IPS DF 6.9 (cell line): Measurements from ENCODE around the gene GEMIN7.
"Not testable (repeated sequence)": the region's sequence is repeated elsewhere in the genome, so short reads cannot be mapped to it uniquely, and the experiment has no call there.

Experiments
- DNase-seq: peaks from one replicate; pipeline ENCODE4 v3.0.0-alpha.2; 2013; ENCODE audit warnings: low read depth, low spot score
- H3K27ac ChIP-seq: one replicate; pipeline ENCODE4 v1.5.1; 2013; ENCODE audit warnings: low read length, control low read depth
- H3K27me3 ChIP-seq: 2 replicates; pipeline ENCODE4 v1.6.1; 2013; ENCODE audit warnings: mild to moderate bottlenecking, low read length; ENCODE audit not compliant: control insufficient read depth, insufficient read depth
- H3K36me3 ChIP-seq: 2 replicates; pipeline ENCODE4 v1.6.1; 2013; ENCODE audit warnings: low read length; ENCODE audit not compliant: control insufficient read depth, insufficient read depth
- H3K4me1 ChIP-seq: 2 replicates; pipeline ENCODE4 v1.6.1; 2013; ENCODE audit warnings: low read length; ENCODE audit not compliant: control insufficient read depth, insufficient read depth
- H3K4me3 ChIP-seq: 2 replicates; pipeline ENCODE4 v1.5.1; 2013; ENCODE audit warnings: mild to moderate bottlenecking, low read length
- H3K9me3 ChIP-seq: 2 replicates; pipeline ENCODE4 v1.6.1; 2013; ENCODE audit warnings: low read length, inconsistent platforms; ENCODE audit not compliant: control insufficient read depth, insufficient read depth
- WGBS: extraction: QIAGEN DNeasy Blood & Tissue Kit; methylation state at CpG from one replicate; pipeline ENCODE4 v1.1.7; 2013; ENCODE audit warnings: mixed read lengths, missing lambda C conversion rate; ENCODE audit not compliant: insufficient read length, insufficient coverage; 5-methylcytosine and 5-hydroxymethylcytosine counted together

The GEMIN7 gene

DNA sequence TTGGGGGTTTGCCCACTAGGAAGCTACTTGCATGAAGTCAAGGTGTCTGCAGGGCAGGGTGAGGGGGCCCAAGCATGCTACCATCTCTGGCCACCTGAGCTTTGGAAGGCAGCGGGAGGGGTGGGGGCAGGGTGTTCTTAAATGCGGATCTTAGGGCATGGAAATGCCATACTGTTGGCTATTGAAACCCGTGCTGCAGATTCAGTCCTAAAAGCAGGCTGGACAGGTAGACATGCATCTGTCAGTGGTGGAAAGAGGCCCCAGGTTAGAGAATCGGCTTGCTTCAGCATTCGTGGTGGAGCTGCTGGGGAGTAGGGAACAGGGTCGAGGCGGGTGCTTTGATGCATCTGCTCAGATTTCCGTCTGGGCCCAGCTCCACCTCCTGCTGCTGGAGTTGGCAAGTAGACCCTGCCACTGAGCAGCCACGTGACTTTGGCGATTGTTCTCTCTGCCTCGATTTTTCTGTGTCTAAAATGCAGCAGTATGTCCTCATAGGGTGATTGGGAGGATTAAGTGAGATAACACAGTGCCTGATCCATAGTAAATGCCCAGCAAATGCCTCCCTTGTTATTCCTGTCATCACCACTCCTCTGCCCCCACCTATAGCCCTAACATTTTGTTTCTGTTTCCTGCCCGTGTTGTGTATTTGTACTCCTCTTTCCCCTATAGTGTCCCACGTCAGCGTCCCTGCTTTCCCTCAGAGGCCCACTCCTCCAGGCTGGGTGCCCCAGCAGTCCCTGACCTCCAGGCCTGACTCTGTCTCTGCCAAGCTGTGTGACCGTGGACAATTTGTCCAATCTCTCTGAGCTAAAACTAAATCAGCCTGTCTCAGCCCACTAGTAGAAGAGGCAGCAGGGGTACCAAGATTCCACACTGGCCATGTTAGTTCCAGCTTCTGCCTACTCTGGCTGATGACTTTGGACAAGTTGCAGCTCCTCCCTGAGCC lies 19.7 kb downstream of the GEMIN7 start:
- no peak for DNase-seq
- Histone ChIP-seq H3K9me3 (no peaks in the 10 kb centered on the region), H3K36me3 (no peaks in the 10 kb centered on the region), H3K4me3 (no peak overlapping the region), H3K4me1 (peaks cover 6% of the 10 kb centered on the region), H3K27ac (no peak overlapping the region), H3K27me3 (no peaks in the 10 kb centered on the region)
- no CpG with 5 or more reads among the region's 15 CpGs for WGBS

DNA sequence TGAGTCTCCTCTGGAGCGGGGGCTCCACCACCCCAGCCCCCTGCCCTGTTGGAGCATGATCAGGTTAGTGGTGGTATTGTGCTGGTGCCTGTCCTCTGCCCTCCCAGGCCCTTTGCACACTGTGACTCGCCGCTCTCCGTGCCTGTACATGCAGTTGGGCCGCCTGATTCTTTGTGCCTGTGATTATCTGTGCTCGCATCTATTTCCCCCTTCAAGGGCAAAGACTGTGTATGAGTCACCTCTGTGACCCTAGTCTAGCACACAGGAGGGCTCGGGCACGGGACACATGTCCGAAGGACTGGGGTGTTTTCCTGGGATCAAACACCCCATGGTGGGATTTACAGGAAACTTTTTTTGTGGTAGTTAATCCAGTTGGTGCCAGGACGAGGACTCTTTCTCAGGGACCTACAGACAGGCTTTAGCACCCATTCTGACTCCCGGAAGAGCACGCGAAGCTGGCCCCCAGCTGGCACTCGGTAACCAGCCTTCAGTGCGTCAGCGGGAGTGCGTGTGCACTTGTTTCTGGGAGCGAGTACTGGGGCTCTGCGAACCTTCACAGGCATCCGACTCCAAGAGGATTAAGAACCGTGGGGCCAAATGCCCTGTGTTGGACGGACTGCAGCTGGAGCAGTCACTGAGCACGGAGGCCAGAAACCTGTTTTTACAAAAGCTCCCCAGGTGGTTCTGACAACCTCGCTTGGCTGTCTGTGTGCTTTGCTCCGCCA lies 20.6 kb downstream of the GEMIN7 start:
- Histone ChIP-seq H3K4me1 (peaks cover 6% of the 10 kb centered on the region), H3K9me3 (no peaks in the 10 kb centered on the region), H3K27ac (no peak overlapping the region), H3K4me3 (no peak overlapping the region), H3K36me3 (no peaks in the 10 kb centered on the region), H3K27me3 (no peaks in the 10 kb centered on the region)
- no peak for DNase-seq
- WGBS = no CpG with 5 or more reads among the region's 25 CpGs

DNA sequence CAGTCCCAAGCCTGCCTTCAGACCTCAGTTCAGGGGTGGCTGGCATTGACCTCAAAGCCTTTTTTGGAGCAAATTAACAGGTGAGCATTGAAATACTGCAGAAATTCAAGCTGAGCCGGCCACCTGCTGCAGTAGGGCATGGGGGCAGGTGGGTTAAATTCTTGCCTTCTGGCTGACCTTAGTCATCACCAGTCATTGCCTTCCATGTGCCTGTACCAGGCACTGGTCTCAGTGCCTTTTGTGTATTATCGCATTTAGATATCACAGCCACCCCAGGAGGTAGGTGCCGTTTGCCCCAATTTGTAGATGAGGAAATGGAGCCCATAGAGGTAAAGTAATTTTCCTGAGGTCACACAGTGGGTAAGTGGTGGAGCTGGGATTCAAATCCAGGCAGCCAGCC lies 21.1 kb downstream of the GEMIN7 start:
- Histone ChIP-seq H3K27ac (no peak overlapping the region), H3K36me3 (no peaks in the 10 kb centered on the region), H3K27me3 (no peaks in the 10 kb centered on the region), H3K4me1 (peaks cover 6% of the 10 kb centered on the region), H3K4me3 (no peak overlapping the region), H3K9me3 (no peaks in the 10 kb centered on the region)
- DNase-seq = no peak
- no CpG with 5 or more reads among the region's 3 CpGs for WGBS

DNA sequence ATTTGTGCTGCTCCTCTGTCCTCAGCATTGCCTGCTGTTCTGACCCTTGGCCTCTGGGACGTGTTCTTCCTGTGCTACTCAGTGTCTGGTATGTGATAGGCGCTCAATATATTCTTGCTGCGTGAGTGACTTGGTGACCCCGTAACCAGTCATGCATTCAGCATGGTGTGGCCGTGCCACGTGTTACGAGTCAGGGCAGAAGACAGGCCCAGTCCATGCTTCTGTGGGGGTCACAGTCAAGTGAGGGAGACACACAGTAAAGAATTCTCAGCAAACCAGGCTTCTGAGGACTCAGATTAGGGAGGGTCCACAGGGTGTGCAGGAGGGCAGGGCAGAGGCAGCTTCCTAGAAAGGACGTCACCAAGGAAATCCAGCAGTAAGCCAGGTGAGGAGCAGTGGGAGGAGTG lies 21.8 kb downstream of the GEMIN7 start:
- Histone ChIP-seq H3K27ac (no peak overlapping the region), H3K4me3 (no peak overlapping the region), H3K27me3 (no peaks in the 10 kb centered on the region), H3K4me1 (peaks cover 6% of the 10 kb centered on the region), H3K9me3 (no peaks in the 10 kb centered on the region), H3K36me3 (no peaks in the 10 kb centered on the region)
- no peak for DNase-seq
- no CpG with 5 or more reads among the region's 8 CpGs for WGBS

DNA sequence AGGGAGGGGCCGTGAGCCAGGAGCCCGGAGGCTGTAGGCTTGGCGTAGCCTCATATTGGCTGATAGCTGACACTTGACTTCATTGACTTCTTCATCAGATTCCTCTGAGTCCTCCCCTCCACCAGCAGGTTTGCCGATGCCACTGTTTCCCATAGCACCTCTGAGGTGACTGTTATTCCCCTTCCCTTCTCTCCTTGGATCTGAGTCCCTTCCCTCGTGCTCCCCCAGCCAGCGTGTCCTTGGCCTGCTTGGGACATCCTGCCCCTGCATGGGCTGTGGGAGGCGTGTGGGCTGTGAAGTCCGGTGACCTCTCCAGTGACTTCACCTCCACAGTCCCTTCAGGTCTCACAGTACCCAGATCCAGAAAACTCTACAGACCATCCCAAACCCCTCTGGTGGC lies 22.7 kb downstream of the GEMIN7 start:
- Histone ChIP-seq H3K9me3 (no peaks in the 10 kb centered on the region), H3K27me3 (no peaks in the 10 kb centered on the region), H3K27ac (no peak overlapping the region), H3K36me3 (no peaks in the 10 kb centered on the region), H3K4me3 (no peak overlapping the region), H3K4me1 (peaks cover 6% of the 10 kb centered on the region)
- no peak for DNase-seq
- WGBS = no CpG with 5 or more reads among the region's 8 CpGs

DNA sequence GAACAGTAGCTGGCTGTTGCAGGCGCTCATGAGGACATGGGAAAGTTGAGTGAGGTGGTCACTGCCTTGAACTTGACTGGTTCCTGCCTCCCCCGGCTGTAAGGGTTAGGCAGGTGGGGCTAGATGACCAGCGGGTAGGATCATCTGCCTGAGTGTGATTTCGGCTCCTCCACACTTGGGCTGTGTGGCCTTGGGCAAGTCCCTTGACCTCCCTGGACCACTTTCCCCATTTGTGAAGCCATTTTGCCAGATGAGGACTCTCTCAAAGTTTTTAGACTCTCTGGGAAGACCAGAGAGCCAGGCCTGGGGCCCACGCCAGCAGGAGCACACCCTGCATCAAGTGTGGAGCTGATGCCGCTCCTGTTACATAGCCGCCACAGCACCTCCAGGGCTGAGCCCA lies 23.4 kb downstream of the GEMIN7 start:
- WGBS = no CpG with 5 or more reads among the region's 7 CpGs

DNA sequence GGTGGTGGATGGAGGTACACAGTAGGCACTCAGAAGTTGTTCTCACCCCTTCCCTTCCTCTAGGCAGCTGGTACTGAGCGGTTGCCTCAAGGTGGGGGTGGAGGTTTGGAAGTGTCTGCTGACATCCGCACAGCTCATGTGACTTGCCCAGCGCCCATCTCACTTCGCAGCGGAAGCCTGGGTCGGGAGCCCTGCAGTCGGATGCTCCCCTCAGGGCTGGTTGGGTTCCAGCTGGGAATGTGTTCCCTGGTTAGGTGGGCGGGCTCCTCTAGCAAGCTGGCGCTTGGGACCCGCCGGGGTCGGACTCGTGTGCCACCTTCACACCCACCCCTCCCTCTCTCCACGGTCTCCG lies 24.1 kb downstream of the GEMIN7 start:
- no peaks in the 10 kb centered on the region for H3K27me3 ChIP-seq
- no CpG with 5 or more reads among the region's 15 CpGs for WGBS
- H3K4me1 ChIP-seq = peaks cover 6% of the 10 kb centered on the region
- no peak for DNase-seq
- H3K27ac ChIP-seq = no peak overlapping the region
- H3K9me3 ChIP-seq = no peaks in the 10 kb centered on the region
- no peaks in the 10 kb centered on the region for H3K36me3 ChIP-seq
- no peak overlapping the region for H3K4me3 ChIP-seq

More for the DNA sequence above, 23.4 kb downstream of the GEMIN7 start:
- no peaks in the 10 kb centered on the region for H3K36me3 ChIP-seq
- no peak for DNase-seq
- H3K4me3 ChIP-seq = no peak overlapping the region
- peaks cover 6% of the 10 kb centered on the region for H3K4me1 ChIP-seq
- no peaks in the 10 kb centered on the region for H3K9me3 ChIP-seq
- H3K27ac ChIP-seq = no peak overlapping the region
- H3K27me3 ChIP-seq = no peaks in the 10 kb centered on the region

DNA sequence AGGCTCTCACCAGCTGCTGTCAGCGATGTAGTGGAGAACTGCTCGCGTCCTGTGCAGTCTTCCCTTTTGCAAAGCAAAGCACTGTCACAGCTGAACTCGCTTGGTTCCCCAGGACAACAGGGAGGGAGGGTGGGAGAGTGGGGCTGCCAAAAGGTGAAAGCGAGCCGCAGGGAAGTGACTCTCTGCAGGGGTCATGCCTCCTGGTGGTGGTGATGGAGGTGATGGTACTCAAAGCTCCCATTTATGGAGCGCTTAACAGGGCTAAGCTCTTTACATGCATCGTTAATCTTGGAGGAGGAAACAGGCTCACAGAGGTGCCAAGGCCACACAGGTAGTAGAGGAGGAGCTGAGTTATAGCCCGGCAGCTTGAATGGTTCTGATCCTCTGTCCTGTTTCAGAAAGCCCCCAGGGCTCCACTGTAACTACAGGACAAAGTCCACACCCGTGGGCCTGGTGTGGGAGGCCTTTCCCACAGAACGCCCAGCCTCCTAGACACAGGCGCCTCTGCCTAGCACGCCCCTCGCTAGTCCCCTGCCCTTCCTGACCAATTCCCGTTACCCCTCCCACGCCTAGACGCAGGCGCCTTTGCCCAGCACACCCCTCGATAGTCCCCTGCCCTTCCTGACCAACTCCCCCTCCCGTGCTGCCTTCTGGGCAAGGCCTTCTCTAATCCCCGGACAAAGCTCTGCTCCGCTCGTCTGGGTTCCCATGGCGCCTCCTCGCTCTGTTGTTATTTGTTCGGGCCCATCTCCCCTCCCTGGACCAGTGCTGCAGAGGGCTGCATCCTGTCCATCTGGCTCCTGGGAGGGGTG lies 24.7 kb downstream of the GEMIN7 start:
- Histone ChIP-seq H3K36me3 (no peaks in the 10 kb centered on the region), H3K27me3 (no peaks in the 10 kb centered on the region), H3K9me3 (no peaks in the 10 kb centered on the region), H3K4me1 (peaks cover 5% of the 10 kb centered on the region), H3K27ac (no peak overlapping the region), H3K4me3 (no peak overlapping the region)
- WGBS = no CpG with 5 or more reads among the region's 26 CpGs
- no peak for DNase-seq

DNA sequence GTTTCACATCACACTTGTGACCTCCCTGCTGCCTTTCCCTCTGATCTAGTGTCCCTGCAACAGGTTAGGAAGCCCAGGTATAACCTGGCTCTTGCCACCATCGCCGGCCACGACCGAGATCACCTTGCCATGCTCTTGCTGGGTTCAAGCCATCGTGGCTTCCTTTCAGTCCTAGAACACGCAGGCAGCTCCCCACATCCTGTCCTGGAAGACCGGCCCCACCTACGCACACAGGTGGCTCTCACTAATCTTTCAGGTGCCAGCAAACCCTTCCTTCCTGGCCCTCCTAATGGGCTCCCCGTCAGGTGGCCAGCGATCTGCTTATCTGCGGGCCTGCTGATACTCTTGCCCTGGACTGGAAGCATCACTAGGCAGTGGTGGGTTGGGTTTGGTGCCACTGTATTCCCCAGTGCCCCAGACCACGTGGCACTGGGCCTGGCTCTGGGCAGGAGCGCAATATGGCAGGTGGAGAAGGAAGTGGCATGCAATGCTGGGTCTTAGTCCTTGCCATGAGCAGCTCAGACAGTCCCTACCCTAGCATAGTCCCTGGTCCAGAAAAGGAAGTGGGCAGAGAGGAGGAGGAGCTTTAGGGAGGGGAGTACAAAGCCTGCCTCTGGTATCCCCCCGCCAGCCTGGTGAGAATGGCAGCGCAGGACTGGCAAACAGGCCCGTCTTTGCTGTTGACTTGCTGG lies 25.7 kb downstream of the GEMIN7 start:
- Histone ChIP-seq H3K4me3 (no peak overlapping the region), H3K36me3 (no peaks in the 10 kb centered on the region), H3K27me3 (no peaks in the 10 kb centered on the region), H3K9me3 (no peaks in the 10 kb centered on the region), H3K4me1 (peaks cover 5% of the 10 kb centered on the region), H3K27ac (no peak overlapping the region)
- DNase-seq = no peak
- WGBS = no CpG with 5 or more reads among the region's 16 CpGs

DNA sequence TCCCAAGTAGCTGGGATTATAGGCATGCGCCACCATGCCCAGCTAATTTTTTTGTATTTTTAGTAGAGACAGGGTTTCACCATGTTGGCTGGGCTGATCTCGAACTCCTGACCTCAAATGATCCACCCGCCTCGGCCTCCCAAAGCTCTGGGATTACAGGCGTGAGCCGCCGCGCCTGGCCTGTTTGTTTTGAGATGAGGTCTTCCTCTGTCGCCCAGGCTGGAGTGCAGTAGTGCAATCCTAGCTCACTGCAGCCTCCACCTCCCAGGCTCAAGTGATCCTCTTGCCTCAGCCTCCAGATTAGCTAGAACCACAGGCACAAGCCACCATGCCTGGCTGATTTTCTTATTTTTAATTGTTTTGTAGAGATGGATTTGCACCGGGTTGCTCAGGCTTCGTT lies 27.3 kb downstream of the GEMIN7 start:
- not testable (repeated sequence) for H3K4me3 ChIP-seq, H3K27me3 ChIP-seq, H3K9me3 ChIP-seq, DNase-seq, H3K36me3 ChIP-seq, H3K27ac ChIP-seq, H3K4me1 ChIP-seq
- WGBS = no CpG with 5 or more reads among the region's 11 CpGs
